Medulla oblongata (tissue), 1 donor: ENCODE results near the gene ITGA3.

Experiments used
- DNase-seq: peaks from one replicate; pipeline ENCODE4 v3.0.0-alpha.2; 2015; ENCODE audit errors: extremely low spot score

The ITGA3 gene

DNA sequence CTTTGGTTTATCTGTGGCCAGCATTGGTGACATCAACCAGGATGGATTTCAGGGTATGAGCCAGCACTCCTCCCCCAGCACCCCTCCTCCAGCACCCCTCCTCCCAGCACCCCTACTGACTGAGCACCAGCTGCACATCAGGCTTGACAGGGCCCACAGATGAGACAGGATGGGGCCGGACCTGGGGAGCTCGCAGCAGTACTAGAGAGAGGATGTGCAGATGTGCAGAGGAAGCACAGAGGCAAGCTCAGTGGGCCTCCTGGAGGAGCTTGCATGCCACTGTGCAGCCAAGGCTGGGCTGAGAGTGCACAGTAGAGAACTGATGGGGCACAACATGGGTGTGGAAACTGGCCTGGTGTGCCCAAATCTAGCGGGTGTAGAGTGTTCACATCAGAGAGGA lies 16.2 kb downstream of the ITGA3 start:
- DNase-seq, result no peak

GRCh38 chr17:50072925-50073324 lies 17.0 kb downstream of the ITGA3 start:
- no peak for DNase-seq

GRCh38 chr17:50074227-50074626 lies 18.3 kb downstream of the ITGA3 start:
- DNase-seq, result no peak

- DNase-seq, result no peak
Measured at GRCh38 chr17:50075446-50076032, 19.6 kb downstream of the ITGA3 start.

- DNase-seq, result no peak
Measured at GRCh38 chr17:50076221-50076590, 20.3 kb downstream of the ITGA3 start.

DNA sequence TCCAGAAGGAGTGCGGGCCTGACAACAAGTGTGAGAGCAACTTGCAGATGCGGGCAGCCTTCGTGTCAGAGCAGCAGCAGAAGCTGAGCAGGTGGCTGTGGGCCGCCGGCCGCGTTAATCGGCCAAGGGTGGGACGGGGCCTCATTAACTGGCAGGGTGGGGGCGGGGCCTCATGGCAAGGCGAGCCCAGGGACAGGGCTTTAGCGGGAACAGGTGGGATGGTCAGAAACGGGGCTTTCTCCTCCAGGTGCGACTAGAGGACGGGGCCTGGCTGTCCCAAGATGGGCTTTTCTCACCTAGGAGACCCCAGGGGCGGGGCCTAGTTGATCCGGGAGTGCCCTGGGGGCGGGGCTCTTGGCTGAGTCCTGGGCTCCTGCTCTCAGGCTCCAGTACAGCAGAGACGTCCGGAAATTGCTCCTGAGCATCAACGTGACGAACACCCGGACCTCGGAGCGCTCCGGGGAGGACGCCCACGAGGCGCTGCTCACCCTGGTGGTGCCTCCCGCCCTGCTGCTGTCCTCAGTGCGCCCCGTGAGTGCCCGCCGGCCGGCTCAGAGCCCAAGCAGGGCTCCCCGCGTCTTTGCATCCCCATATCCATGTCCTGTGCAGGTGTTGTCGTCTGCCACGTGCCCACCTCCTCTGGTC lies 20.8 kb downstream of the ITGA3 start:
- no peak for DNase-seq

- DNase-seq, result no peak
Measured at GRCh38 chr17:50078430-50078829, 22.5 kb downstream of the ITGA3 start.

DNA sequence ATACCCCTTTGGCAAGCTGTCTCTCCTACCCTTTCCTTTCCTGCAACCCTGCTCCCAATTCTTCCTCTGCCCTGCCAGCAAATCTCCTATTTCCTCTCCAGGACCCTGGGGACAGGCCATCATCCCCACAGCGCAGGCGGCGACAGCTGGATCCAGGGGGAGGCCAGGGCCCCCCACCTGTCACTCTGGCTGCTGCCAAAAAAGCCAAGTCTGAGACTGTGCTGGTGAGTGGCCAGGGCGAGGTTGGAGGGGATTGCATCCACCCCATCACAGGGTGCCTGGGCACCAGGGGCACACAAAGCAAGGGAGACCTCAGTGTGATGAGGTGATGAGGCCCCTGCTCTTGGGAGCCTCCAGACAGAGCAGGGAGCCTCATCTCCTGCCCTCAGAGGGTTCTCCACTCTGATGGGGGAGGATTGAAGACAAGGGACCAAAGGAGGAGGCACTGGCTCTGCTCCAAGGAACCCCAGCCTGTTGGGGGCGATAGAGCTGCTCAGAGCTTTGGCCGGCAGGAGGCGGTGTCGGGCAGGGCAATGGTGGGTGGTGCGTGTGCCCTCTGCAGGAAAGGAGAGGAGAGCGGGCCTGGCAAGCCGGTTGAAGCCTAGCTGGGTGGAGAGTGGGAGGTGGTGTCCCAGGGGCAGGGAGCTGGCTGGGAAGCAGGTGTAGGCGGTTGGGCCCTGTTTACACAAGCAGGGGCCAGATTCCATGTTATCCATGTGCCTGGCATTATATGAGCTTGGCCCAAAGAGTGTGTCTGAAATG lies 23.6 kb downstream of the ITGA3 start:
- no peak for DNase-seq

DNA sequence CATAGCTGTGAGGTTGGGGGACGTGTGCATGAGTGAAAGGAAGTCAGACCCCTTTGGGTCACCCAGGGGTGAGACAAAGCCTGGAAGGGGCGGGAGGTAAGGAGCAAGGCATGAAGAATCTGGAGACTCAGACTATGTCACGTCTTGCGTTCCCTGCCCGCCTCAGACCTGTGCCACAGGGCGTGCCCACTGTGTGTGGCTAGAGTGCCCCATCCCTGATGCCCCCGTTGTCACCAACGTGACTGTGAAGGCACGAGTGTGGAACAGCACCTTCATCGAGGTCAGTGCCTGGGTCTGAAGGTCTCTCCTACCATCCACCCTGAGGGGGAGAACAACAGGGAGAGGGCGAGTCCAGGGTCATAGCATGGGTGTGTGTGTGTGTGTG lies 24.2 kb downstream of the ITGA3 start:
- DNase-seq, result no peak

GRCh38 chr17:50080827-50081226 lies 24.9 kb downstream of the ITGA3 start:
- no peak for DNase-seq

GRCh38 chr17:50081757-50082156 lies 25.8 kb downstream of the ITGA3 start:
- DNase-seq, result no peak

DNA sequence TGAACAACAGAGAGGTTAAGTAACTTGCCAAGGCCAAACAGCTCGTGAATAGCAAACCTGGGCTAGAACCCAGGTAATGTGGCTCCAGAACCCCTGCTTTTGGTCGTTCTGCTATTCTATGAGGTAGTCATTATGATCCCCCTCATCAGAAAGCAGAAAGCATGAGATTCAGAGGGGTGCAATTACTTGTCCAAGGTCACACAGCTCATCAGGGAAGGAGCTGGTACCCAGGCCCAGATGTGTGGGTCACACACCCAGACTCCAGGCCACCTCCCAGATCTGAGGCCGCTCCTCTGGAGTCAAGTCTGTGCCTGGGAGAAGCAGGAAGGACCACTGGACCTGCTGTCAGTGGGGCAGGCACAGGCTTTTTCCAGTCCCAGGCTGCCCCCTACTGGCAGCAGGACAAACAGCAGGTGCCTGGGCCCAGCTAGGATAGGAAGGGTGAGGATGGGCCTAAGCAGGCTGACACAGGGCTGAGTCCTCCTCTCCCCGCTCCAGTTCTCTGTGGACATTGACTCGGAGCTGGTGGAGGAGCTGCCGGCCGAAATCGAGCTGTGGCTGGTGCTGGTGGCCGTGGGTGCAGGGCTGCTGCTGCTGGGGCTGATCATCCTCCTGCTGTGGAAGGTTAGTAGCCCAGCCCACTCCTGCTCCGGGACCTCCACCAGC lies 31.5 kb downstream of the ITGA3 start:
- DNase-seq, result peak; percentile 48

DNA sequence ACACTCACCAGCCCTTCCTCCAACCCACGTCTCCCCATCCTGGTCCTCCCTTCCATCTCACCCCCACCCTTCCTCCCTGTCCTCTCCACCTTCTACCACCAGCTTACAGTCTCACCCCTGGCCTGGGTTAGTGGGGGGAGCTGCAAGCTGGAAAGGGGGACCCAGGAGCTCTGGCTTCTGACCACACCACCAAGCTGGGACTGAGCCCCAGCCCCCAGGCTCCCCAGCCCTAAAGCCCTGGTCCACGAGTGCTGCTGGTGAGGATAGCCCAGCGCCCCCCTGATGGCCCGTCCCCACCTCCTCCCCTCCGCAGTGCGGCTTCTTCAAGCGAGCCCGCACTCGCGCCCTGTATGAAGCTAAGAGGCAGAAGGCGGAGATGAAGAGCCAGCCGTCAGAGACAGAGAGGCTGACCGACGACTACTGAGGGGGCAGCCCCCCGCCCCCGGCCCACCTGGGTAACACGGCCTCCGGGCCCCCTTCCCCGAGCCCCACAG lies 32.0 kb downstream of the ITGA3 start:
- no peak for DNase-seq

DNA sequence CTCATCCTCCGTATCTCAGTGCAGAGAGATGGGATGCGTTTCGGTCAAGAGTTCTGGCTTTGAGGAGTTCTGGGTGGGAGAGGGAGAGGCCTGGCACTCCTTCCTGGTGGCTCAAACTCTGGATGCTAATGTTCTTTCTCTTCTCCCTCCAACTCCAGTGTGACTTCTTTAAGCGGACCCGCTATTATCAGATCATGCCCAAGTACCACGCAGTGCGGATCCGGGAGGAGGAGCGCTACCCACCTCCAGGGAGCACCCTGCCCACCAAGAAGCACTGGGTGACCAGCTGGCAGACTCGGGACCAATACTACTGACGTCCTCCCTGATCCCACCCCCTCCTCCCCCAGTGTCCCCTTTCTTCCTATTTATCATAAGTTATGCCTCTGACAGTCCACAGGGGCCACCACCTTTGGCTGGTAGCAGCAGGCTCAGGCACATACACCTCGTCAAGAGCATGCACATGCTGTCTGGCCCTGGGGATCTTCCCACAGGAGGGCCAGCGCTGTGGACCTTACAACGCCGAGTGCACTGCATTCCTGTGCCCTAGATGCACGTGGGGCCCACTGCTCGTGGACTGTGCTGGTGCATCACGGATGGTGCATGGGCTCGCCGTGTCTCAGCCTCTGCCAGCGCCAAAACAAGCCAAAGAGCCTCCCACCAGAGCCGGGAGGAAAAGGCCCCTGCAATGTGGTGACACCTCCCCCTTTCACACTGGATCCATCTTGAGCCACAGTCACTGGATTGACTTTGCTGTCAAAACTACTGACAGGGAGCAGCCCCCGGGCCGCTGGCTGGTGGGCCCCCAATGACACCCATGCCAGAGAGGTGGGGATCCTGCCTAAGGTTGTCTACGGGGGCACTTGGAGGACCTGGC lies 33.3 kb downstream of the ITGA3 start:
- DNase-seq, result no peak

GRCh38 chr17:50090071-50090470 lies 34.2 kb downstream of the ITGA3 start:
- DNase-seq, result no peak

- DNase-seq, result no peak
Measured at GRCh38 chr17:50090971-50091917, 35.3 kb downstream of the ITGA3 start.

GRCh38 chr17:50091918-50092285 lies 36.0 kb downstream of the ITGA3 start:
- DNase-seq, result no peak

DNA sequence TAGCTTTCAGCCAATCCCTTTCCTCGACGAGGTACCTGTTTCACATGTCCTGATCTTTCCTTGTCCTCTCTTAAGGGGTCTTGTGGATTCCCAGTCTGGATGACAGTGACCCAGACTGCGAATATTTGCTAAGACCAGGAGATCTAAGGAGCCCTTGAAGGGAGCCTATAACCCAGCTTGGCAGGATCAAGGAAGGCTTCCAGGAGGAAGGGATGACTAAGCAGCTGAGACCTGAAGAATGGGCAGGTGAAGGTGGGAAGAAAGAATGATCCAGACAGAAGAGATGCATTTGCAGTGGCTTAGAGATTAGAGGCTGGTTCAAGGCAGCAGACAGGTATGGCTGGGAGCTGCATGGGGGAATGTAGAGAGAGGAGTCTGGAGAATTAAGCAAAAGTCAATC lies 37.3 kb downstream of the ITGA3 start:
- DNase-seq, result no peak

- DNase-seq, result no peak
Measured at GRCh38 chr17:50093807-50094206, 37.9 kb downstream of the ITGA3 start.

GRCh38 chr17:50094243-50094752 lies 38.4 kb downstream of the ITGA3 start:
- DNase-seq, result peak; percentile 97
